Left ventricle myocardium superior (tissue), 1 donor: ENCODE results near the gene ELAC2. TPM values are rescaled to one million over a fixed set of nuclear protein-coding genes. Genes with fewer than 3 reads are reported as not detected.

ENCODE experiments used
- ATAC-seq: fragments of 200-7000 bp; cut with Tn5 transposase; one replicate; pipeline ENCODE4 v1.9.1; 2020; ENCODE audit warnings: mild to moderate bottlenecking, moderate library complexity
- DNase-seq: peaks from one replicate; pipeline ENCODE4 v3.0.0-alpha.2; 2020
- intact Hi-C: fragments of 100-400 bp; cut with micrococcal nuclease; formaldehyde crosslinking; loops from one replicate; pipeline ENCODE4 v1.11.0; 2022
- total RNA-seq: library from RNA; stranded (reverse); fragmentation: NEBNext Ultra II Directional; extraction: Animal tissue kit (Norgen Biotek cat#: 25700); gene quantifications from one replicate; pipeline ENCODE4 v1.2.1, GENCODE V29; 2021
- donor health status: DM: no; HTN: yes; CAD: no; lungs with severe emphysema.

ELAC2 gene
- total RNA-seq, 1 donor from 2014 or later = 66.2 TPM

DNA sequence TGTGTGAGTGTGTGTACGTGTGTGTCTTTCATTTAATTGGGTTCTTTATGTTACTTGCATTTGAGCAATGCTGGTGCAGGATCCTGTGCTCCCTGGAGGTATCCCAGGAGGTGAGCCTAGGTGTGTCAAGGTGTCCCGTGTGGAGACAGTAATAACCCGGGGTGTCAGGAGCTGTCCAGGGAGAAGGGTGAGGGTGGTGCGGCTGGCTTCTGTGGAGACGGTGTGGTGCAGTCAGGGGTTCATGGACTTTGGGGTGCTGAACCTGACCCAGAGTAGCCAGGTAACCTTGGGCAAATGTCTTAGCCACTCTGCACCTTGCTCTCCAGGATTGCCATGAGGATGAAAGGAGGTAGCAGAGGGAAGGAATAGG, 7.4 kb upstream of the ELAC2 start:
- no peak for ATAC-seq
- intact Hi-C loops = no loop called here

DNA sequence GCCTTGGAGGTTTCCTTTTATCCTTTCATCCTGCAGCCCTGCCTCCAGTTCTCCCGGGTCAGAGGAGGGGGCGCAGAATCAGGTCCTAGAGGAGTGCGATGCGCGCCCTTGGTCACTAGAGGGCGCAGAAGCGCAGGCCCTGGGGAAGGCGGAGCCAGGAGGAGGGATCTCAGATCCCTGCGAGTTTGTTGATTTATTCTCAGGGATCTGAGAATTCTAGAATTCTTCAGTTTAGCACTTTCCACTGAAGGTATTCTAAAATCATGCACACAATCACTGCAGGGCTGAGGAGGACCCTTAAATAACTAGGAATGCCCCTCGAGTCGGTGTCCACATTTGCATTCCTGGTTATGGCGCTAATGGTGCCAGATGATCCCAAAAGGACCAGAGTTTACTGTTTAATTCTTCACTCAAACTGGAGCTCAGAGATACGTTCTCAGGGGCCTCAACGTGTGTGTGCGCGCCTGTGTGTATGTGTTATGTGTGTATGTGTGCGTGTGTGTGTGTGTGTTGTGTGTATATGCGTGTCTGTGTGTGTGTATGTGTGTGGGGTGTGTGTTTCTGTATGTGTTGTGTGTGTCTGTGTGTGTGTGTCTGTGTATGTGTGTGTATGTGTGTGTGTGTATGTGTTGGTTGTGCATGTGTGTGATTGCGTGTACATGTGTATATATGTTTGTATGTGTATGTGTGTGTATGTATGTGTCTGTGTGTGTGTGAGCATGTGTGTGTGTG, 6.9 kb upstream of the ELAC2 start:
- peak; percentile 74 for DNase-seq
- intact Hi-C loops = no loop called here
- ATAC-seq = peak; percentile 93

More for the DNA sequence above, 7.4 kb upstream of the ELAC2 start:
- no peak for DNase-seq

DNA sequence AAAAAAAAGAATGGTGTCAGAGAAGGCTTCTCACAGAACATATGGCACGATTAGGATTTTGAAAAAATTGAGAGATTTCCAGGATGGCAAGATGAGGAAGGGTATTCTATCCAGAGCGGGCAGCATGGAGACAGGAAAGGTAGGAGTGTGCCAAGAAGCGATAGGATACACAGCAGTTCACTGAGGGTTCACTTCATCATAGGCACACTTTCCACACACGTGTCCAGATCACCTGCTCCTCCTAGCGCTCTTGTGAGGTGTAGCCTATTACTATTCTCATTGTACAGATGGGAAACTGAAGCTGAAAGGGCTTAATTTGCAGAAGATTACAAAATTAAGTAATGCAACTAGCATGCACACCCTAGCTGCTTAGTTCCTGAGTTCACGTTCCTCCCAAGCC, 6.2 kb upstream of the ELAC2 start:
- DNase-seq (no peak), ATAC-seq (peak; percentile 23)
- intact Hi-C loops = no loop called here

DNA sequence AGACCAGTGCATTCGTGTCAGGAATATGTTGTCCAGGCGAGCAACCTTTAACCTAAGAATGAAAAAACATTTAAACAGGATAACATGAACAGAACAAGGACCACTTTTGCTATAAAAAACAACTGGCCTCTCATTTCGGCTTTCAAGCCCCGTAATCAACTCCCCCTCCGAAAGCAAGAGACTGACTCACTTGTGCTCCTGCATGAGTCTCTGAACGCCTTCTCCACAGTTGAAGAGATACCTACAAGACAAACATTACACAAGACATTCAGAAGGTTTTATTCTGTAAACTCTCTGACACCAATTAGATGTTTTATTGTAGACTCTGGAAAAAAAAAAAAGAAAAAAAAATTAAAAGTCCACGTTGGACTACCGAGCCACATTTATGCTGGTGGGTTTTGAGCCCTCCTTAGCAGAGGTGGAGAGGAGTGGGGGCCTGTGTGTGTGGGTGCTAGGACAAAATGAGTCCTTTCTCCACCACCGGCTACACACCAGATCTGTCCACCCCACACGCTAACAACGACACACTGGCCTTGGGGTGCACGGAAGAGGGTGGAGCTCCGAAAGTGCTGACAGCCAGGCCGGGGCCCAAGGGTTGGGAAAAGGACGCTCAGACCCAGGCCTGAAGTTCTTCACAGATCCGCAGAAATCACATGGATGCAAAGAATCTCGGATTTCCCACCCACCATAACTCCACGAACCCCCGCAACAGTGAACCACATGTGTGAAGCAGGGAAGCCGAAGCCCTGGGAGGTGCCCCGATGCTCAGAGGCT, 759 bp downstream of the ELAC2 start:
- DNase-seq = peak; percentile 38
- peak; percentile 23 for ATAC-seq
- intact Hi-C loops = no loop called here

DNA sequence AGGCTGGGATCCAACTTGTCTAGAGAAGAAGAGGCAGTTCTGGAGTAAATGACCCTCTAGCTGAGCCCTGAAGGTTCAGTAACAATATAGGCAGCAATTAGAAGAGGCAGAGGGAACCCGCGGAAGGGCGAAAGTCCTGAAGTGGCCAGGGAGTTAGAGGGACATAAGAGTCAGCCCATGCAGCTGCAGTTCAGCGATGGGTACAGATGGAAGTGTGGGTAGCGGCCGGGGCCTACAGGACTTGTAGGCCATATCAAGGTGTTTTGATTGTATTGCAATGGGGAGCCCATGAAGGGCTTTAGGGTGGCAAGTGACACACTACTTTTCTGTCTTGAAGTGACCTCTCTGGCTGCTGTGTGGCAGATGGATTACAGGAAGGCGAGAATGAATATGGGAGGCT, 3.0 kb downstream of the ELAC2 start:
- ATAC-seq (no peak), DNase-seq (no peak)
- intact Hi-C loops = no loop called here

DNA sequence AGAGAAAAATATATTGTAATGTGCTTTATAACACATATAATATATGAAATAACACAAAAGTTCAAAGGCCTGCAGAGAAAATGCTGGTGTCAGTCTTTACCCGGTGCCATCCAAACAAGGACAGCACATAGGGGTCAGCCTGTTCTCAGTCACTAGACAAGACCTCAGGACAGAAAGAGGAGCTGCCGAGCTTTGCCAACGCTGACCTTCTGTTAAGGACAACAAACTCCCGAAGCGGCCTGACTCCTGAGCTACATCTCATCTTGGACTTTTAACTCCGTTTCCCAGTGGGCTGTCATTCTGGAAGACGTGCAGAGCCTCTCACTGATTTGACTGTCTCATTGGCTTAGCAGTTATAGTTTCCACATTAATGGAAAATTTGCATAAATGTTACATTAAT, 6.9 kb downstream of the ELAC2 start:
- intact Hi-C loops = no loop called here
- DNase-seq (no peak), ATAC-seq (no peak)

DNA sequence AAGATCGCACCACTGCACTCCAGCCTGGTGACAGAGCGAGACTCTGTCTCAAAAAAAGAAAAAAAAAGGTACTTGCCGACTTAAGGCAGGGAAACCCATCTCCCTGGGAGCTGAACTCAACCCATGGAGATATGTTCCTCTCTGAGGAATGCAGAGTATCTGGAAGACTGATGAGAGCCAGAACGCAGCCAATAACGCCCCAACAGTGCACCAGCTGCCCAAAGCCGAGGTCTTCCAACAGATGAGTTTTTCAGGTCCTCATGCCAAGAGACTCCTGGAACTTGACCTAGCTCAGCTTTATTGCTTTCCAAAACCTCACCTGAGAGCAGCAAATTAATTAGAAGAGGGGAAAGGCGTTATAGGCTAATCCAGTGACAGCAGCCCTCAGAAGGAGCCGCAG, 9.4 kb downstream of the ELAC2 start:
- intact Hi-C loops = loop anchor here (10.0 kb wide), 1 partner anchor 824 kb away; no protein-coding TSS in a partner anchor
- ATAC-seq = no peak
- no peak for DNase-seq

DNA sequence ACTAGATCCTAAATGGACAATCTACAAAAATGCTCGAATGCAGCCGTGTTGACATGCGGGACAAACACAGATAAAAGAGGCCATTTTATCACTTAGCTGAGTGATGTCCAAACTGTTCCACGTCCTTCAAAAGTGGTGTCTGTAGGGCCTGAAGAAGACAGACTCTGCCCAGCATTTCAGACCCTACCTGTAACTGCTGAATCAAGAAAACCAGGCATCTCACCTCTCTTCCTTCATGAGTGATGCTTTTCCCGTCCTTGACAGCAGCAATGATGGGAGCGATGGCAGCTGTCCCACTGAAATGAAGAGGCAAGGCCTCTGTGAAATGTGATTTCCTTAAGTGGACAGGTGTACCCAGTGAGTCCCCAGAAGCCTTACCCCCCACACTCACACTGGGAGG, 12.3 kb downstream of the ELAC2 start:
- no peak for DNase-seq
- intact Hi-C loops = loop anchor here (10.0 kb wide), 1 partner anchor 821 kb away; no protein-coding TSS in a partner anchor
- ATAC-seq = no peak

DNA sequence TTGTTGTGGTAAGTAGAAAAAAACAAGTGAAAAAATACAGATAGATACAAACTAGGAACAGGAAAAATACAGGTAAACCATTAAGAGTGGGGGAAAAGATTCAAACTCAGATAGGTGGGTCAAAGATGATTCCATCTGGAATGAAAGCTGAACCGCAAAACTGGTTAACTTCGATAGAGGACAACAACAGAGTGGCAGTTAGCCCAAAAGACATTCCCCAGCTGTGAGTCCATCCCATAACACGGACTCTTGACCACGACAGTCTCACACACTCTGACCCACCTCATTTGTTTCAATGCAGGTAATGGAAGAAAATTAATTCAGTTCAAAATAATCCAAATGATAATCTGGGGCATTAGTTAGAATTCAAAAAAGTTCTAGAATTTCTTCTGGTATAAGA, 13.5 kb downstream of the ELAC2 start:
- DNase-seq (no peak), ATAC-seq (no peak)
- intact Hi-C loops = loop anchor here (10.0 kb wide), 1 partner anchor 820 kb away; no protein-coding TSS in a partner anchor

DNA sequence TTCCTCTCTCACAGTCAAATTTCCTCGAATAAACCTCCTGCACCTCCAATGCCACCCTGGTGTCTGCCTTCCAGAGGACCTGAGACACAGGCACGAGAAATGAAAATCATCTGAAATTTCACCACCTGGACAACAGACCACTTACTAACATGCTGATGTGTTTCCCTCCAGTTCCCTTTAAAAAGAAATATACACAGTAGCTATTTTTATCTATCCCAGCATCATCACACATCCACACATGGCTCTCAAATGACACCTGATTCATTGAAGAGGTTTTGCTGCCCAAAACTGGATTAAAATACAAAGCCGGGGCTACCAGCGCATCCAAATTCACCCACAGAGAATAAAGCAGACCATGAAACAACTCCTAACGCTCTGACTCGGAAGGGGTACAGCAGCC, 13.9 kb downstream of the ELAC2 start:
- DNase-seq = no peak
- ATAC-seq = no peak
- intact Hi-C loops = loop anchor here (10.0 kb wide), 1 partner anchor 819 kb away; no protein-coding TSS in a partner anchor

DNA sequence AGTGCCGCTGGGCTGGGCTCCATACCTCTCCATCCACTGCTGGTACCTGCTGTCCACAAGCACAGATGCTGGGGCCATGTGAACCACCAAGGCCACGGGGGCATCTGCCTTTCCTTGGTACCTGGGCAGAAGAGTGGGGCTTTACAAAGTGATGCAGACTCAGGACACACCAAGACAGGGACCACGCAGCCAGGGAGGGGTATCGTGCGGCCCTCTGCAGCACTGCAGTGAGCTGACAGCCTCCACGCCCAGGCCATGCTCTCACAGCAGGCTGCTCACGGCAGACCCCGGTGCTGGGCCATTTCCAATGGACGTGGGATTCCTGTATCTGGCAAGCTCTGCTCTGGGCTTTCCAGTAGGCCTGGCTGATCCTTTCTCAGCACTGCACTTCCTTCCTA, 14.4 kb downstream of the ELAC2 start:
- ATAC-seq (peak; percentile 43), DNase-seq (no peak)
- intact Hi-C loops = loop anchor here (10.0 kb wide), 1 partner anchor 819 kb away; no protein-coding TSS in a partner anchor

DNA sequence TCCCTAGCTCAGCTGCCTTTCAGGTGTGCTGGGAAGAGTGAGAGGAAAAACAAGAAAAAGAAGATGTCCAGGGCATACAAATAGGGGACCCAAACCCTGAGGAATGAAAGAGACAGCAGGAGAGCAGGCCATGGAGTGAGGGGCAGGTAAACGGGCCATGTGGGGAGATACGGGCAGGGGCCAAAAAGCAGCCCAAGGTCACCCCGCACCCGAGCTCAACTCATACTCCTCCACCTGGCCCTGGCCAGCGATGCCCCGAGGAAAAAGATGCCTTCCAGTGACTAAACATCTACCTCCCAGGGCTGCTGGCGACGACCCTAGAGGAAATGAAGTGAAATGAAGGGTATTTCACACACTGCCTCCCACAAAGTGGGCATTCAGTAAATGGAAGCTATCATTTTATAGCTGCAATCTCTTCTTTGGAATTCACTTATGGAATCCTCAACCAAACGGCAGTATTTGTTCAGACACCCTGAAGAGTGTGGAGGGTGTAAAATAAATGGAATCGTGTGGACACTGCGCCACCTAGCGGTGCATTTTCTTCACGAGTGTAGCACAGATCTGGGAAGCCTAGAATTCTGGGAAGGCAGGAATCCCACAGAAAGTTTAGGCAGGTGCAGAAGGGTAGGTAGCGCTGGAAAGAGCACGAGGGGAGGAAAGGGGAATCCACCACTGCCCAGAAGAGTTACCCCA, 14.9 kb downstream of the ELAC2 start:
- peak; percentile 90 for DNase-seq
- intact Hi-C loops = loop anchor here (10.0 kb wide), 1 partner anchor 818 kb away; no protein-coding TSS in a partner anchor
- peak; percentile 92 for ATAC-seq

DNA sequence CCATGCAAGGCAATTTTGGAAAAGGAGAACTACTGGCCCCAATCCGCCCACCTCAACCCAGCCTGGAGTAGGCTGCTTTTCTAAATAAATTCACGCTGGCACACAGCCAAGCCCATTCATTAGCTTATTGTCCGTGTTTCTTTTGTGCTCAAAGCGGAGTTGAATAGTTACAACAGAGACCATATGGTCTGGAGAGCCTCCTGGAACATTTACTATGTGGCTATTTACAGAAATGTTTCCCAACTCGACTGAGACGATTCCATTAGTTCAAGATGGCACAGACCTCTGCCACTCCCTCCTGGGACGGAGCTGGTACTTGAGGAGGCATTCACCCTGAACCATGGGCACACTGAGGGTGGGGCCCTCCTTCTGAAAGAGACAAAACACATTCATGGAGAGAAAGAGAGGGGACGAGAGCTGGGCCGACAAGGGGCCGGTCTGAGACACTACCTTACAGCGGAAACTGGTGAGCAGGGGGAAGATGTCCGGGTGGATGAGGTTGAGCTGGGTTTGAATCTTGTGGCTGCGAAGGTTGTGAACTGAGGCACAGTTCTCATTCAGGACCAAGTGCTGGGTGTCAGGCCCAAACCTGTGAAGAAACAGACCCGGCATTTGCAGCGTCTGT, 15.7 kb downstream of the ELAC2 start:
- DNase-seq (no peak), ATAC-seq (no peak)
- intact Hi-C loops = loop anchor here (10.0 kb wide), 1 partner anchor 817 kb away; no protein-coding TSS in a partner anchor

DNA sequence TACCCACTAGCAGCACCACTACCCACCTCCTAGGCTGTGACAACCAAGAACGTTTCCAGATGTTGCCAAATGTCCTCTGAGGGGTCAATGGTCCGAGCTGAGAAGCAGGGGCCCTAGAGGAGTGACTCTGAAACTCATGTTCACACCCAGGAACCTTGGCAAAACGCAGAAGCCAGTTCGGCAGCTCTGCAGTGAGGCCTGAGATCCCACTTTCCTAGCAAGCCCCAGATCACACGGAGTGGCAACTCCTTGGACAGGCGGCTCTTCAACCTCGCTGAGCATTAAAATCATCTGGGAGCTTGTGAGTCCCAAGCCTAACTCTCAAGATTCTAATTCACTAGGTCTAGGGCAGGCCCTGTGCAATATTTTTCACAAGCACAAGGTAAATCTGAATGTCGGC, 17.3 kb downstream of the ELAC2 start:
- no peak for DNase-seq
- intact Hi-C loops = loop anchor here (10.0 kb wide), 1 partner anchor 816 kb away; no protein-coding TSS in a partner anchor
- ATAC-seq = no peak

DNA sequence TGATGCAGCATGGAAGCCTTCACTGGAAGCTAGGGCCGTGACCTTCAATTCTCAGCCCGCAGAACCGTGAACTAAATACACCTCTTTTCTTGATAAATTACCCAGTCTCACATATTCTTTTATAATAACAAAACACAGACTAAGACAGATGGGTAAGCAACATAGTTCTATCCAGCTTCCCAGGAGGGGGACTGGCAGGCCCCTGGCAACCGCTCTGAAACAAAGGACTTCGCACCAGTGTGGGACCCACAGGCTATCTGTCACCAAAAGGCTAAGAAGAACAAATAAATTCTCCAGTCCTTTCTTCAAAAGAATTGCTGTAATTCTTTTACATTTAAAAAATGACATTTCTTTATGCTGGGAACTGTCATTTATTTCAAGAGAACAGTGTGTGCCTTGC, 19.0 kb downstream of the ELAC2 start:
- DNase-seq = no peak
- no peak for ATAC-seq
- intact Hi-C loops = no loop called here

DNA sequence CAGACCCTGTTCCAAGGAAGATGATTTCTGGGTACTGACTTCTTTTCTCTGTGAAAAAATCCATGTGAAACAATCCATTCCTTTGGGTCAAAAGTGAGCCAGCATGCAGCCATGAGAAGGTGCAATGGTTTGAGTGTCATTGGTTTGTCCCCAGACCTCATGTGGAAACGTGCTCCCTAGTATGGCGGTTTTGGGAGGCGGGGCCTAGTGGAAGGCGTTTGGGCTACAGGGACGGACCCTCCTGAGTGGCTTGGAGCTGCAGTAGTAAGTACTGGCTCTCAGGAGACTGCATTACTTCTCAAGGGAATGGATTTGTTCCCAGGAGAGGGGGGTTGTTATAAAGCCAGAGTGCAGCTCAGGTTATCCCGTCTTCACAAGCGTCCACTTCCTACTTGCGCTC, 19.4 kb downstream of the ELAC2 start:
- intact Hi-C loops = no loop called here
- no peak for ATAC-seq
- DNase-seq = no peak

DNA sequence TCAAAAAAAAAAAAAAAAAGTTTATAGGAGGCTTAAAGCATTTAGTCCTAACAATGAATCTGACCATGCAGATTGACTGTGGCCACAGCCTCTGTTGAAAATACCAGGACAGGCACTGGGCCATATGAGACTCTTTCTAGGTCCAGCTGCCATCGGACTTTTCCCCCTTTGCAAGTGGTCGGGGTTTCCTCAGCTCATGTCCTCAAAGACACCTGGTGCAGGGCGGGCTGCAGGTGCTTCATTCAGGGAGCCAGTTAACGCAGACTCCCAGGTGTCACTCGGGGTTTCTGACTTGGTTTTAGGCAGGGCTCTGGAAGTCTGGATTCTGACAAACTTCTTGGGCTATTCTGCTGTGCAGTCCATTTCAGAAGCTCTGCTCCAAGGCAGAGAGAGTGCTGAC, 20.9 kb downstream of the ELAC2 start:
- DNase-seq = no peak
- no peak for ATAC-seq
- intact Hi-C loops = no loop called here

DNA sequence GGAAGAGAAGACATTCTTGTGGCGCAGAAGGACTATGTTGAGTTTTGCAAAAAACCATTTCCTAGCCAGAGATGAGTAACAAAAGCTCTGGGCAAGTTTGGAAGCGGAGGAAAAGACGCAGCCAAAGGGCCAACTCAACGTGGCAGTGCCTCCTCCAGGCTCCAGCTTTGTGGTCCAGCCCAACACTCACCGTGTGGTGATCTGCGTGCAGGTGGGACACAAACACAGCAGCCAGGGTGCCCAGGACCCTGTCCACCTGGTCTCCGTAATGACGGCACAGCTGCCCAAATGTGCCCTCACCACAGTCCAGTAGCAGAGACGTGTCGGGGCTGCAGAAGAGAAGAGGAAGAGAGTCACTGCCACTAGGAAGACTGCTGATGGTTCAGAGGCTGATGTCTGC, 21.5 kb downstream of the ELAC2 start:
- intact Hi-C loops = no loop called here
- ATAC-seq = no peak

DNA sequence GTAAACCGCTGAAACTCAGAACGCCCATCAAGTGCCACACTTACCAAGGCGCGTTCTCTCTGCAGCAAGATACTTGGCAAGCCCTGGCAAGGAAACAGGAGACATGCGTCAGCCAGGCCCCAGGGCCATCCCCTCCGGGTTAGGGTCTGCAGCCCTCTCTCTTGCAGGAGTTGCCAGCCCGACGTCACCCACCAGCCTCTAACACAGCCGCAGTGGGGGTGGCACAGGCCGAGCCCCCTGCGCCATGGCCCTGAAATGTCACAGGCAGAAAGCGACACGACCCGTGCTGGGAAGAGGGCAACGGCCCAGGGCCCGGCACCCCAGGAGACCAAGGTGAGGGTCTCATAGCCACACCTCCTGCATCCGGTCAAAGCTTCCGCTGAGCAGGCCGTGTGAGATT, 21.9 kb downstream of the ELAC2 start:
- intact Hi-C loops = no loop called here
- ATAC-seq (no peak), DNase-seq (no peak)

More for the DNA sequence above, 21.5 kb downstream of the ELAC2 start:
- DNase-seq = no peak
